SU-DHL-6 (cell line): ENCODE measurements around the gene STAT2.
"Not testable (repeated sequence)": the region's sequence is repeated elsewhere in the genome, so short reads cannot be mapped to it uniquely, and the experiment has no call there.

Experiments
- EZH2phosphoT487 ChIP-seq: fragments of 200-600 bp; sonication (generic), shearing (Covaris generic); conservative IDR thresholded peaks from 2 replicates; pipeline ENCODE4 v1.6.1; 2018; ENCODE audit warnings: mild to moderate bottlenecking, antibody characterized with exemption, low read length, moderate library complexity, mixed read lengths
- TF ChIP-seq, protein P1 (sequence below): fragments of 200-600 bp; sonication (generic); IDR thresholded peaks from one replicate; pipeline ENCODE4 v1.5.1; 2017; ENCODE audit warnings: antibody characterized with exemption, mild to moderate bottlenecking, low read length, moderate library complexity; ENCODE audit not compliant: insufficient read depth, poor library complexity, severe bottlenecking

DNA sequence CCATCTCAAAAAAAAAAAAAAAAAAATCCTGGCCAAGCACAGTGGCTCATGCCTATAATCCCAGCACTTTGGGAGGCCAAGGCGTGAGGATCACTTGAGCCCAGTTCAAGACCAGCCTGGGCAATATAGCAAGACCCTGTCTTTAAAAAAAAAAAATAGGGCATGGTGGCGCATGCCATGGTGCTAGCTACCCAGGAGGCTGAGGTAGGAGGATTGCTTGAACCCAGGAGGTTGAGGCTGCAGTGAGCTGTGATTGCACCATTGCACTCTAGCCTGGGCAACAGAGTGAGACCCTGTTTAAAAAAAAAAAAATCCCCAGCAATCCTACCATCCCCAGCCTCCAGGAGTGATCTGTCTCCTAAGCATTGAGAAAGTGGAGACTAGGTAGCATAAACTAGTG lies 17.6 kb downstream of the STAT2 start:
- TF ChIP-seq, protein P1, sequence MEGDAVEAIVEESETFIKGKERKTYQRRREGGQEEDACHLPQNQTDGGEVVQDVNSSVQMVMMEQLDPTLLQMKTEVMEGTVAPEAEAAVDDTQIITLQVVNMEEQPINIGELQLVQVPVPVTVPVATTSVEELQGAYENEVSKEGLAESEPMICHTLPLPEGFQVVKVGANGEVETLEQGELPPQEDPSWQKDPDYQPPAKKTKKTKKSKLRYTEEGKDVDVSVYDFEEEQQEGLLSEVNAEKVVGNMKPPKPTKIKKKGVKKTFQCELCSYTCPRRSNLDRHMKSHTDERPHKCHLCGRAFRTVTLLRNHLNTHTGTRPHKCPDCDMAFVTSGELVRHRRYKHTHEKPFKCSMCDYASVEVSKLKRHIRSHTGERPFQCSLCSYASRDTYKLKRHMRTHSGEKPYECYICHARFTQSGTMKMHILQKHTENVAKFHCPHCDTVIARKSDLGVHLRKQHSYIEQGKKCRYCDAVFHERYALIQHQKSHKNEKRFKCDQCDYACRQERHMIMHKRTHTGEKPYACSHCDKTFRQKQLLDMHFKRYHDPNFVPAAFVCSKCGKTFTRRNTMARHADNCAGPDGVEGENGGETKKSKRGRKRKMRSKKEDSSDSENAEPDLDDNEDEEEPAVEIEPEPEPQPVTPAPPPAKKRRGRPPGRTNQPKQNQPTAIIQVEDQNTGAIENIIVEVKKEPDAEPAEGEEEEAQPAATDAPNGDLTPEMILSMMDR = not testable (repeated sequence)
- not testable (repeated sequence) for TF ChIP-seq EZH2phosphoT487
